Daoy (cell line): ENCODE results near the gene NCEH1. TPM values are rescaled to one million over a fixed set of nuclear protein-coding genes. Genes with fewer than 3 reads are reported as not detected.
"Not testable (repeated sequence)": the region's sequence is repeated elsewhere in the genome, so short reads cannot be mapped to it uniquely, and the experiment has no call there.

Source experiments
- DNase-seq: peaks from one replicate; pipeline ENCODE4 v3.0.0-alpha.2; 2015; ENCODE audit warnings: low read depth
- total RNA-seq: library from RNA; depleted of rRNA; stranded (reverse); fragments of >200 nt; shearing (Covaris generic); gene quantifications from 2 replicates; pipeline ENCODE4 v1.2.3, GENCODE V29; 2014; rRNA removed

The NCEH1 gene, protein sequence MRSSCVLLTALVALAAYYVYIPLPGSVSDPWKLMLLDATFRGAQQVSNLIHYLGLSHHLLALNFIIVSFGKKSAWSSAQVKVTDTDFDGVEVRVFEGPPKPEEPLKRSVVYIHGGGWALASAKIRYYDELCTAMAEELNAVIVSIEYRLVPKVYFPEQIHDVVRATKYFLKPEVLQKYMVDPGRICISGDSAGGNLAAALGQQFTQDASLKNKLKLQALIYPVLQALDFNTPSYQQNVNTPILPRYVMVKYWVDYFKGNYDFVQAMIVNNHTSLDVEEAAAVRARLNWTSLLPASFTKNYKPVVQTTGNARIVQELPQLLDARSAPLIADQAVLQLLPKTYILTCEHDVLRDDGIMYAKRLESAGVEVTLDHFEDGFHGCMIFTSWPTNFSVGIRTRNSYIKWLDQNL
- 10.7 and 13.6 TPM in 2 replicates for total RNA-seq

DNA sequence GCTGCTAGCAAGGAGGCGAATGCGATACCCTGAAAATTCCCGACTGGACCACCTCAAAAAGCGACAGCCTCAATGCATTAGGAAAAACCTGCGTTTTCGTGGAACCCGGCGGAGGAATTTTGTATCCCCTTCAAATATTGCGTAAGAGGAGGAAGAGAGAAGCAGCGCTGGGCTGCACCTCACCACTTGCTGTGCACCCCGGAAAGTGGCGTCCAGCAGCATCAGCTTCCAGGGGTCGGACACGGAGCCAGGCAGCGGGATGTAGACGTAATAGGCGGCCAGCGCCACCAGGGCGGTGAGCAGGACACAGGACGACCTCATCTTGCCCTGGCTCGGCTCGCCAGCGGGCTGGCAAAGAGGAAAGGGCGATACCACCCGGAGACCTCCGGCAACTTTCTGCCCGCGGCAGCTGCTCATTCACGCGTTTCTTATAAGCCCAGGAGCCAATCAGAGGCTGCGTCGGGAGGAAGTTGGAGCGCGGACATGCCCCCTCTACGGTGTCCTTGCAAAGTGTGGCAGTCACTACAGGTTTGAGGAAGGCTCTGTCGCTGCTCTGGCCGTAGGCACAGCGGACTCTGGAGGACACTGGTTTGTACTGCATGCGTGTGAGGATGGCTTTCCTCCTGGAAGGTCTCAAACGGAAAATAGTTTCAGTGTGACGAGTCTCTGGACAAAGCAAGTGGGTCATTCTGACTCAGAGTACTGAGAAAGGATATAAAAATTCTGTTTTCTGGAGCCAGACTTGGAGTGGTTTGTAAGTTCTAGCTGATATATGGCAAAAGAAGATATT, at the start of gene NCEH1:
NCEH1 (minus strand) TSS at position 404 of the 790 bp plus-strand sequence; CDS start at position 321, 83 bp downstream.
- DNase-seq = peak; percentile 99

DNA sequence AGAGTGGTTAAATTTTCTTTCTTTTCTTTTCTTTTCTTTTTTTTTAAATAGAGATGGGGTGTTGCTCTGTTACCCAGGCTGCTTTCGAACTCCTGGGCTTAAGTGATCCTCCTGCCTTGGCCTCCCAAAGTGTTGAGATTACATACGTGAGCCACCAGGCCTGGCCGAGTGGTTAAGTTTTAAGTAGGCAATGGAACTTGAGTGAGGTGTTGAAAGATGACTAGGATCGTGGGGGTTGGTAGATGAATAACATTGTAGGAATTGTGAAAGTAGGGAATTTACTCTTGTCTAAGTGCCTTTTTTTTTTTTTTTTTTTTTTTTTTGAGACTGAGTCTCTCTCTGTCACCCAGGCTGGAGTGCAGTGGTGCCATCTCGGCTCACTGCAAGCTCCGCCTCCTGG, 49.5 kb upstream of the NCEH1 start:
- peak; percentile 20 for DNase-seq

DNA sequence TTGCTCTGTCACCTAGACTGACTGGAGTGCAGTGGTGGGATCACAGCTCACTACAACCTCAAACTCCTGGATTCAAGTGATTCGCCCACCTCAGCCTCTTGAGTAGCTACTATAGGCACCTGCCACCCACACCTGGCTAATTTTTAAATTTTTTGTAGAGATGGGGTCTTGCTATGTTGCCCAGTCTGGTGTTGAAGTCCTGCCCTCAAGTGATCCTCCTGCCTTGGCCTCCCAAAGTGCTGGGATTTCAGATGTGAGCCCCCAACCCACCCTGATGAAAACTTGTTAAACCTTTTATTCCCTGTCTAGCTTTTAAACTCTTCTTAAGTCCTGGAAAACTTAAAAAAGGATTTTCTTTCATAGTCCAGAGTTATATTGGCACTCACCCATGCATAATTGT, 42.3 kb upstream of the NCEH1 start:
- no peak for DNase-seq

DNA sequence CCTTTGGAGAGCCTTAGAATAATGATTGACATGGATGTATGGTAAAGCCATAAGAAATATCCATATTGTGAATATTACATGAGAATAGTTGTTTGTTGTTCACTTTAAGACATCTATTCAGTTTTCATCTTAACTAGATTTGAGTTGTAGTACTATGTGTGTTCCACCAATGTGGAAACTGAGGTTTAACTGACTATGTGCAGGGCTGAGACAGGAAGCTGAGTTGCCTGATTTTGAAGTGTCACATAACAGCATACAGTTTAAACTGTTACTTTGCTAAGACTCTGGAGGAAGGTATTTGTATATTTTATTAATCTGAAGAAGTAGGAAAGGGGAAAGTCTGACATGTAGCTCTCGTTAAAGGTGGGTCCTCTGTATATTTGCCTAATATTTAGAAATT, 41.8 kb upstream of the NCEH1 start:
- DNase-seq = no peak

DNA sequence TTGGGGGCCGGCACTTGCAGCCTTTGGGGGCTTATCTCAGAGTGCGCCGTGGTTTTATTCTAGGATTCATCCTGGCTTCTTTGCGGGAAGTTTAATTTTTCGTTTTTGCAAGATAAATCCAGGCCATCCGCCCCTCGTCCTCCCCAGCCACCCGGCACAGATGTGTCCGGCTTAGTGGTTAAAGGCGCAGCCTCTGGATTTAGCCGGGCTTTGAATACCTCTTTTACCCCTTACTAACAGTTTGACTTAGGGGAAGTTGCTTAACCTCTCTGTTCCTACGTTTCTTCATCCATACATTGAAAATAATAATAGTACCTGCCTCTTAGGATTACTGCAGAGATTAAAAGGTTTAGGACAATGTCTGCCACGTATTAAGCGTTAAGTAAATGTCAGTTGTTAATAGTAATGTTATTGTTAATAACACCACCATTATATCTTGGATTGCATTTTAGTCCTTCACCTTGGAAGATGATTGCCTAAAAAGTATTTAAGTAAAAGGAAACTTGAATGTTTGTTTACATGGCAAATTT, 40.4 kb upstream of the NCEH1 start:
- DNase-seq = no peak

DNA sequence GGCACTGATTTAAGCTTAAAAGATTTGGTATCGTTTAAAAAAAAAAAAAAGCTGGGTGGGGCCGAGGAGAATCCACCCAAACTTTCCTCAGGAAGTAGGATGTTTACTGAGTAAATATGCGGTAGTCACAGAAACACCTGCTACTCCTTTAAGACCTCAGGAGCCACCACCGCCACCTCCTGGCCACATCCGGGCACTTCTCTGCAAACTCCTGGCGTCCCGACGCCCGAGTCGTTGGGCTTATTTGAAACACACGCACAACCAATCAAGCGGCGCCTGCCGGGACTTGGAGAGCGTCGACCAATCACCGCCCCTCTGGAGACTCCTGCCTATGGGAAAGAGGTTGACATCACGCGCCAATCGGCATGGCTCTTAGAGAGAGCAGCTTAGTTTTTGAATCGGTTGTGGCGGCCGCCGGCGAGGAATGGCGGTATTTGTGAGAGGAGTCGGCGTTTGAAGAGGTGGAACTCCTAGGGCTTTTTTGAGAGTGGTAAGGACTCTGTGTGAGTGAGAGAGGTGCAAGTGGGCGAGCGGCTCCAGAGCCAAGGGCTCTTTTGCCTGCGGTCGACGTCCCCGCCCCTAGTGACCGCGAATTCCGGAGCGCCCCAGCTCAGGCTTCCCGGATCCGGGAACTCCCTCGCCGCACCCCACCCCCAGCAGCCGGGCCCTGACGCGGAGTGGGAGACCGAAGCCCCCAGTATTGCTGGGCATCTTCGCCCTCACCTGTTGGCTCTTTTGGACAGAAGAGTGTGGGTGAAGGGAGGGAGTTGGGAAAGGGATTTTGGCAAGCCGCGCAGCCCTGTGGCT, 39.7 kb upstream of the NCEH1 start, which contains the start of gene ECT2:
ECT2 (plus strand) TSS at position 359 of the 807 bp plus-strand sequence. CDS start 3,805 bp downstream, outside the sequence.
- DNase-seq = peak; percentile 100

DNA sequence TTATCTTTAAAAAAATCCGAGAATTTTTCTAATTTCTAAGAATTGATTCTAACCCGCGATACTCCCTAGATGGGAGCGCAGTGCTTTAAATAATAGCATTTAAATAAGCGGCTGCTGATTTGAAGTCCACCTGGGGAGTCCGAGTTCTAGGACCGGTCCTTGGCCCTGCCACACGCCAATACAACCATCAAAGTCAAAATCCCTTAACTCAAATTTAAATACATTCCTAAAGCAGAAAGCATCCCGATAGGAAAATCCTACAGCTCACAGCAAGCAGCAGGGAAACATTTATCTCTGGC, 39.2 kb upstream of the NCEH1 start:
- no peak for DNase-seq

DNA sequence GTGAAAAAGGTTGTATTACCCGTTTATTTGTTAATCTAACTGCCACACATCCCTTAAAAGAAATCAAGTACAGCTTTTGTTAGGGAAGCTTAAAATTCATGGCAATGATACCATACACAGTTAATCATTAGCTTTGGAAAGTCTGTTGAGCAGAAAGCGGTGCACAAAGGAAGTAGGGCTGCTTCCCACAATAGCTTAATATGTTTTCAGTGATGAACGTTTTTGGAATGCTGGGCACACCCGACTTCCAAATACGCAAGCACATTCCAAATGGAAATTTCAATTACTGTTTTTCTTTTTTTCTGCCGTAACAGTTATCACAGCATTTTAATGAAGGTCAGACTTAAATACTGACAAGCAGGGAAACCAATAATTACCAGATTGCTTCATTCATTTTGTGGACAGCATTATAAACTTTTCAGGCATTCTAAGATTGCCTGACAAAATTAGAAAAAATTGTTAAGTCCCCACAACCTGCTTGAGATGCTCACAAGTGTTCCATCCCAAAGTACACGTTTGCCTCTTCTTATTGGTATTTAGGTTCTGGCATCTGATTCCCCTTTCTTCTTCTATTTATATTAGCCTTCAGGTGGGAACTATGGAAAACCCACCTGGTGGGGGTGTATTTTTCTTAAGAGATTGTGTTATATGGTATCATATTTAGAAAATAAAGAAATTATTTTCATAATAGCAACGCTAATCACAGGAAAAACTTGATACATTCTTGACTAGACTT, 38.5 kb upstream of the NCEH1 start:
- DNase-seq = peak; percentile 91

DNA sequence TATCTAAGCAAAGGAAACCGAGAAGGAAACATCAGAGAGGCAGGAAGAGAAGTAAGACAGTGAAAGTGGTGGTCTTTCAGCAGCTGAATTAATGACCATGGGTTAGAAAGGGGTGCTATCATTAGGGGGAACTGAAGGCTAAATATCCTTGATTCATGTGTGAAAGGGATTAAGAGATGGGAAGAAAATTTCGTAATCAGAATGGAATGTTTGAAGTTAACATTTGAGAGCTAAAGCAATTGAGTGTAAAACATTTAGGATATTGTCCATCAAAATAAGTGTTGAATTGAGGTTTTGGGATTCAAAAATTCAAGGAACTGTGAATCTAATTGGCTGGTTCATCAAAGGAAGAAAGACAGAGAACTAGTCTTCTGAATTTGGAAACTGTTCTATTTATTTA, 35.6 kb upstream of the NCEH1 start:
- DNase-seq = no peak

DNA sequence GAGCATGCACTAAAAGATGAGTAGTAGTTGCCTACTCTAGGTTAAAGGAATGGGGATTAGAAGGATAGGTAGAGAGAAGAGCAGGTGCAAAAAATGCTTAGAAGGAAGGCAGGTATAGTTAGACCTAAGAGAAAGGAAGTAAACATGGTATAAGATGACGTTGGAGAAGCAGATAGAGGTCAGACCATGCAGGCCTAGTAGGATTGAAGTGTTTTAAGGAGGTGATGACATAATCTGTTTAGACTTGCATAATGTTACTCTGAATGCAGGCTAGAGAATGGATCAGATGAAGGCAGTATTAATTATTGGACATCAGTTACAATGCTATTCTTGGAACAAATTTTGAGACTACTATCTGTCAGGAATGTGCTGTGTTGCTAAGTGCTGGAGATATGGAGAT, 28.6 kb upstream of the NCEH1 start:
- no peak for DNase-seq

DNA sequence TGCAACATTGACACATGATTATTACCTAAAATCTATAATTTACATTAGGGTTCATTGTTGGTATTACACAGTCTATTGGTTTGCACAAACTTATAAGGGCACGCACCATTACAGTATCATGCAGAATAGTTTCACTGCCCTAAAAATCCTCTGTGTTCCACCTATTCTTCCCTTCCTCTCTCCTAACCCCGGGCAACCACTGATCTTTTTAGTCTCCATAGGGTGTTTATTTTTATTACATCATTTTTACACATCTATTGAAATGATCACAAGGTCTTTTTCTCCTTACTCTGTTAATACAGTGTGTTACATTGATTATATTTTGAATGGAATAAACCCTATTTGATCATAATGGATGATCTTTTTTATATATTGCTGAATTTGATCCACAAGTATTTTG, 24.1 kb upstream of the NCEH1 start:
- no peak for DNase-seq

DNA sequence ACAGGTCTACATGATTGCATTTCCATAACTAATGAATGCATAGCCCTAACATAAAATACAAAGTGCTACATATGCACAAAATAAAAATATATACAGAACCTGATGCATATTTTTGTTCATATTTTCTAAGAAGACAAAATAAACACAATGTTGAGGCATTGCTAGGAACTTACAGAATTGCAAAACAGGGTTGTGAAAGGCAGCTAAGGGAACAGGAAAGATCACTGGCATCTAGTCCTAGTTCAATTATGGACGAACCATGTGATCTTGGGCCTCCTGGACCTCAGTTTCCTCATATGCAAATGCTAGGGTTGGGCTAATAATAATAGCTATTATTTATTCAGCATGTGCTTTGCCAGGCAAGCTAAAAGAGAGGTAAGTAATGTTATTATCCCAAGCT, 15.5 kb upstream of the NCEH1 start:
- no peak for DNase-seq

DNA sequence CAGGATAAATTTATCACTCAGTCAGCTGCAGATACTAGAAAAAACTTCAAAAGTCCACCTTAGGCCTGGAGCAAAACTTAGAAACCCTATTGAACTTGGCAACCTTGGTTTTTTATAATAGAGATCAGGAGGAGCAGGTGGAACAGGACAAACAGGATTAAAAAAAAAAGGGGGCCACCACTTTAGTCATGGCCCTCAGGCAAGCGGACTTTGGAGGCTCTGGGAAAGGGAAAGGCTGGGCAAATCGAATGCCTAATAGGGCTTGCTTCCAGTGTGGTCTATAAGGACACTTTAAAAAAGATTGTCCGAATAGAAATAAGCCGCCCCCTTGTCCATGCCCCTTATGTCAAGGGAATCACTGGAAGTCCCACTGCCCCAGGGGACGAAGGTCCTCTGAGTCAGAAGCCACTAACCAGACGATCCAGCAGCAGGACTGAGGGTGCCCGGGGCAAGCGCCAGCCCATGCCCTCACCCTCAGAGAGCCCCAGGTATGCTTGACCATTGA, 11.7 kb upstream of the NCEH1 start:
- not testable (repeated sequence) for DNase-seq

DNA sequence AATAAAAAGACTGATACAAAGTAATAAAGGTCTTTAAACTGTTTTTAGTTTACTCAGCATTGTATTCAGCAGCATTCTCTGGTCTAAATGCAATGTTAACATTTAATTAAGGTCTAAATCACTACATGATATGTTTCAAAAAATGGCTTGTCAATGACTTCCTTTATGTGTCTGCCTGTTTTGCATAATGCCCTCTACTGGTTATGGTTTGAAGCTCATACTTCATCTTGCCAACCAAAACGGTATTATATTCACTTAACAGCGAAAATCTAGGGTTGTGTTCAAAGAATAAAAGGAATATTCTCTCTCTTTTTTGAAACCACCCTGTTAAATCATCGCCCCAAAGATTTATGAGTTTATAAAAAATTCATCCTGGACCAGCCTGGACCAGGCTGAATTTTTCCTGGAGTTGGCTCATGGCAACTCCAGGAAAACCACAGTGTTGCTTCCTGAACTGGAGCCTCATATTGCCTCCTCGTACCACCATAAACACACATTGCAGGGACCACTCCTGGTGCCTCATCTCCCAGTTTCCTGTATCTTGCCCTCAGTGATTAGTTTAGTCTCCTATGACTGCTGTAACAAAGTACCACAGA, 6.7 kb upstream of the NCEH1 start:
- no peak for DNase-seq

DNA sequence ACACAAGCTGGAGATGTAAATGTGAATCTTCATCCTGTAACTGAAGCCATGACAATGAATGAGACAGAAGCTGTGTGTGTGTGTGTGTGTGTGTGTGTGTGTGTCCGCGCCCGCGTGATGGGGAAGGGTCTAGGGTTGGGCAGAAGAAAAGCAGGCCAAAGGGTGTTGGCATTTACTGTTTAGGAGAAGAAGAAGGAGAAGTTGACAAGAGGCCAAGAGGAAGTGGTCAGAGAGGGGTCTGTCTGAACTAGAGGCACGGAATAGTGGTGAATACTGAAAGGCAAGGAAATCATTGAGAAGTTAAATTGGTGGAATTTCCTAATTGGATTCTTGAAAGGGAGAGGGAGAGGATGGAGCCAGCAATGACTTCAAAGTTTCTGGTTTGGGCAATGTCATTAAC, 5.6 kb upstream of the NCEH1 start:
- no peak for DNase-seq

DNA sequence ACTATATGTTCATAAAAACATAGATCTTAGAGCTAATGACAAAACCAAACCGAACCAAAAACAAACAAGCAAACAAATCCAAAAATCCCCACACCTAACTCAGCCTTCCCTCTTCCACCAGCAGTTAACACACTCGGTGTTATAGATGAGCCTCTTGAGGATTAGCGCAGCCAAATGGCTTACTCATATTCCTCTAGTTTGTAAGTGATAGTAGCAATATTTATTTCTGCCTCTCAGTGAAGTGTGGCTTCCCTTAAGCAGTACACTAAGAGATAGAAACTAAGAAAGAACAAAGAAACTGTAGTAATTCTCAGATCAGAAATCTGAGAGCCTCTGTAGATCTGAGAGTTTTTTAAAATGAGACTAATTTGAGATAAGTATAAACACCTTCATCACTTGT, 2.4 kb upstream of the NCEH1 start:
- no peak for DNase-seq

DNA sequence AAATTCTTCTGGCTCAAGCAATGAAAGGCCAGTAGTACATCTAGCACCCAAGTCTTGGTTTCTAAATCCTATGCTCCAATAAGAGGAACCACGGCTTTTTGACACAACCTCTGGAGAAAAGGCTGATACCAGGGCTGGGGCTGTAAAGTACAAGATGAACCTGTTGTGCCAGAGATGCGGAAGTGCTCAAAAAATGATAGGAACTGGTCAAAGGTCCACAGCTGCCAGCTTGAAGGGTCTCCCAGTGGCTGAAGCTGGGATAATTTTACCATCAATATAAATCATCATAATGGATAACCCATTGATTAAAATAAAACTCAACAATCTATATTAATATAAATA, 558 bp upstream of the NCEH1 start:
- DNase-seq = no peak

DNA sequence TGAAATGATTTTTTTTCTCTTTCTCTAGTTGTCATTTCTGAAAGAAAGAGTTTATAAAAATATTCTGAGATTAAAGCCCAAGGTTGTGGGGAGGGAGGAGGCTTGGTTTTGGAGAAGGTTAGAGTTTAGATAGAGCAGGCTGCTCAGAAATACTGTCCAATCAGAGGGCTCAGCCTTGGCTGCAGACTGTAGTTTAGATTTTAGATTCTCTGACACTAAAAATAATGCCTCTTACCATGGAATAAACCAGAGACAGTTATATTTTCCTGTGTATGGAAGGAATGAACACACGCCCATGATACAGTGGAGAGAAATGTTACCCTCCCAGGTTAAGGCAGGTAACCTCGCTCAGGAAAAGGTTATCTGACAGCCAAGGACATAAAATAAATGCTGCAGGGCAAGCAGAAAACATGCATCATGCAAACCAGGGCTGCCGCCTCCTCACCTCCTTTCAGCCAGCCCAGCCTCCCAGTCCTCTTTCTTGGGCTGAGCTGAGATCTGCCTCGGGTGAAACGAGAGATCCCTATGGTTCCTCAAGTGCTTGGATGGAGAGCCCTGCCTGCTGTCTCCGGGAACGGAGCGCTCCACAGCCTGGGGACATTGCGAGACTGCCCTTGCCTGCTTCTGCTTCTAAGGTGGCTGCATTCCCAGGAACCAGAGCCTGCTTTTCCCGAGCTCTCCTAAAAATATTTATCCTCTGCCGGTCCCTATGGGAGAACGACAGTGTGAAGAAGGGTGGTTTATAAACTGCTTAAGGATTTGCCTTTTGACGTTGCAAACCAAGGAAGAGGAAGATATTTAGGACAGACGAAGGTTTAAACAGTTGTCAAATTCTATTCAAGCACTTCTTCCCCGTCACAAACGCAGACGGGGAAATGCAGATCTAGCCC, 848 bp downstream of the NCEH1 start:
- peak; percentile 37 for DNase-seq

DNA sequence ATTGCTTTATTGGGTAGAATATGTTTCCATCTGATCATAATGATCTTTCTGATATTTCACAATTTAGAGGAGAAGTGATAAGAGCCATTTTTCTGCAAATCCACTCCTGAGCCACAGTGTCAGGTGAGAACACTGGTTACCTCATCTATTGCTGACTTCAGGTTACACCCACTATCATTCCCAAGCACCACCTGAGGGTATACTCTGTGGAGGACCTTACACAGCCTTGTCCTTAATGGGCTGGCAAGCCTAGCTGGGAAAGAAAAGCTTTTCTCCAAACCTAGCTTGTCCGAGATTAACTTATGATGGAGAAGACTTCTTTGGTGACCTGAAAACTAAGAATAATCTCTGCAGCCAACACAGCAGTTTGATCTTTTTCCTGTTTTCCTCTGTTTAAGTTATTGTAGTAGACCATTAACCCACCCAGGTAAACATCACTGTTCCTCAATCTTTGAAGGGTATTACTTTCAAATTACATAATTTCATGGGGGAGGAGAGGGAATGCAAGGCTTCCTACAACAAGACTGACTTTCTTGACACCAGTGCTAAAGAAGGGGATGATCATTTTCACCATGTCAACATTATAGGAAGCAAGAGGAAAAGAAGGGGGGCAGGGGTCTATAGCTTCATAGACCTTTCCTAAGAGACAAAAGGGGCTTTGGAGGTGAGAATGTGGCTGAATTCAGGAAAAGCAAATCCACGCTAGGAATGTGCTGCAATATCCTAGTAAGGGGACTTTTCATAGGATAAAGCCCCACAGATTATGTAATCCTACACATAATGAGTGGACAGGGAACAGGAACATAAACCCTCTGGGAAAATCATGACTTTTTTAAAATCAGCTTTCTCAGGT, 1.7 kb downstream of the NCEH1 start:
- no peak for DNase-seq
